ENCODE data around the gene TADA2A. TPM values are rescaled to one million over a fixed set of nuclear protein-coding genes. Genes with fewer than 3 reads are reported as not detected.
A peak's percentile ranks its signal among the peaks of the same experiment; 100 is the strongest.

Gene TADA2A
- total RNA-seq, 4 donors from 2014 or later = 11.5 to 28.1 (median 16.0) TPM

DNA sequence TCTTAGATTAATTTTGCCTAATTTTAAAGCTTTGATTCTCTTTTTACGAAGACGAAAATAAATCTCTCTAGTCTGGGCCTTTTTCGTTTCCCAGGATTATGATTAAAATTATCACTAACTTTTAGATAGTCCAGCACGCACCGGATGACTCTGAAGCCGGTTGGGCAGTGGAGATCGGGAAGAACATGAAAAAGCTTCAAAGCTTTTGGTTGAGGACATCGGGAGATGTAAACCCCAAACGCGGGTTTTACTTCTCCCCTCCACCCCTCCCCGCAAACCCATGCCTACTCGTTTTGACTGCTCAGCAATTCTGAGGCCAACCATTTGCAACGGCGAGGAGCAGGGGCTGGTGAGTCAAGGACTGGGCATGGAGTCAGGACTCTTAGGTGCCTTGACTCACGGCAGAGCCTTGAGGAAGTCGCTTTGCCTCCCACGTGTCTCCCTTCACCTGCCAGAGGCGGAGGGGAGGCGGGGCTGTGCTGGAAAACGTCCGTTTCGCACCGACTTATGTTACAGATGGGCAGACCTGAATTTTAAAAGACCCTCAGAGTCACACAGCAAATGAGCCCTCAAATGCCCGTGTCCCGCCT lies 82.0 kb downstream of the TADA2A start:
- ATAC-seq (ENCODE audit: low FRiP score) (peak; percentile 86), DNase-seq (ENCODE audit: low spot score) (peak; percentile 76)
- TF ChIP-seq, protein P1, sequence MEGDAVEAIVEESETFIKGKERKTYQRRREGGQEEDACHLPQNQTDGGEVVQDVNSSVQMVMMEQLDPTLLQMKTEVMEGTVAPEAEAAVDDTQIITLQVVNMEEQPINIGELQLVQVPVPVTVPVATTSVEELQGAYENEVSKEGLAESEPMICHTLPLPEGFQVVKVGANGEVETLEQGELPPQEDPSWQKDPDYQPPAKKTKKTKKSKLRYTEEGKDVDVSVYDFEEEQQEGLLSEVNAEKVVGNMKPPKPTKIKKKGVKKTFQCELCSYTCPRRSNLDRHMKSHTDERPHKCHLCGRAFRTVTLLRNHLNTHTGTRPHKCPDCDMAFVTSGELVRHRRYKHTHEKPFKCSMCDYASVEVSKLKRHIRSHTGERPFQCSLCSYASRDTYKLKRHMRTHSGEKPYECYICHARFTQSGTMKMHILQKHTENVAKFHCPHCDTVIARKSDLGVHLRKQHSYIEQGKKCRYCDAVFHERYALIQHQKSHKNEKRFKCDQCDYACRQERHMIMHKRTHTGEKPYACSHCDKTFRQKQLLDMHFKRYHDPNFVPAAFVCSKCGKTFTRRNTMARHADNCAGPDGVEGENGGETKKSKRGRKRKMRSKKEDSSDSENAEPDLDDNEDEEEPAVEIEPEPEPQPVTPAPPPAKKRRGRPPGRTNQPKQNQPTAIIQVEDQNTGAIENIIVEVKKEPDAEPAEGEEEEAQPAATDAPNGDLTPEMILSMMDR (IDR thresholded peaks at IDR 0.05) = no peak

DNA sequence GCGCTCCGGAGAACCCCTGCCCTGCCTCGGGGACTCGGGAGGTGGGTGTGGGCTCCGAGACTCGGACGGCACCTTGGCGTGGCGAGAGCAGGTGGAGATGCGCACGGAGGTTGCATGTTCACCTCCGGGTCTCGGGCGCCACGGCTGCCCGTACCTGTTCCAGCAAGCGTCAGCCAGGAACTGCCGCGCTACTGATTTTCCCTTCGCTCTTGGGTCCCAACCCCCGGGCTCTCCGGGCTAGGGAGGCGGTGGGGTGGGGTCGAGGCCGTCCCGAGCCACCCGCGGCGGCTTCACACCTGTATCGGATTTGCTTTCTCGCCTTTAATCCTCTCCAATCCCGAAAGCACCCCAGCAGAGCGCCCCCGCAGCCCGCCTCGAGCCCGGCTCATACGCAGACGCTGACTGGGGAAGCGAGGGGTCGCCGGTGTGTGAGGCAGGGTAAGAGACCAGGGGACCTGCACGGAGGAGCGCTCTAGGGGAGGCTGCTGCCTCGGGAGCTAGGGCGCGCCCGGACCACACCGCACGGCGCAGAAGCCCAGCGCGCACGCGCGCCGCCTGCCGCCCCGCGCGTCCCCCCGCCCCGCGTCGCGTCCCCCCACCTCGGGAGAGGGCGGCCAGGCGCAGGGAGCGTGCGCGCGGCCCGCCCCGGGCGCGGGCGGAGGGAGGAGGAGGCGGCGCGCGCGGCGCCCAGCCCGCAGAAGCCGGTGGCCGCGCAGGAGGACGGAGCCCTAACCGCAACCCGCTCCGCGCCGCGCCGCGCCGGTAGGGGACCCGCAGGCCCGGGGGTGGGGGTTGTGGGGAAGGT lies 82.7 kb downstream of the TADA2A start, which contains the start of gene DUSP14:
DUSP14 (plus strand) TSS at position 695 of the 805 bp plus-strand sequence. CDS start 22,382 bp downstream, outside the sequence.
- TF ChIP-seq, protein P1 (IDR thresholded peaks at IDR 0.05) = no peak
- DNase-seq (ENCODE audit: low spot score) (no peak), ATAC-seq (ENCODE audit: low FRiP score) (peak; percentile 57)

DNA sequence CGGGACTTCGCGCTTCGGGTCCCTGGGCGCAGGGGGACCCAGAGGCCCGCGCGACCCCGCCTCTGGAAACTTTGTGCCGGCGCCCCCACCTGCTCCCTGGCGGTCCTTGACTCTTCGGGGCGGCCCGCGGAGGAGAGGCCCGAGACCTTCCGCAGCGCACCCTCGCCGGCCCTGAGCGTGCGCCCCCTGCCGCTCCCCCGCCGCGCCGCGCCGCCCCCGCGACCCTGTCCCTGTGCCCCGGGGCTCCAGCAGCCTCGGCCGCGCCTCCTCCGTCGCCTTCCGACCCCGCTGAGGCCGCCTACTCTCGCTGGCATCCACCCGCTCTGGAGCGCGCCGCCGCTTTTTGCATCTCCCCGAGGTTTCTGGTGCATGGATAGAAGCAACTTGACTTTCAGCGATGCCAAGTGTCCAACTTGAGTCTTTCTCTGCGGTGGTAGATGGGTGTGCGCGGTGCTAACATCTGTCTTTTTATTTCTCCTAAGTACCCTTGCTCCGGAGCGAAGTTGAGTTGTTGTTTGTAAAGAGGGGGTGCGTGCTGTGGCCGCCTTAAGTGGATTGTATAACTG lies 83.4 kb downstream of the TADA2A start:
- TF ChIP-seq, protein P1 (IDR thresholded peaks at IDR 0.05) = no peak
- ATAC-seq (ENCODE audit: low FRiP score) = peak; percentile 10
- DNase-seq (ENCODE audit: low spot score) = no peak

DNA sequence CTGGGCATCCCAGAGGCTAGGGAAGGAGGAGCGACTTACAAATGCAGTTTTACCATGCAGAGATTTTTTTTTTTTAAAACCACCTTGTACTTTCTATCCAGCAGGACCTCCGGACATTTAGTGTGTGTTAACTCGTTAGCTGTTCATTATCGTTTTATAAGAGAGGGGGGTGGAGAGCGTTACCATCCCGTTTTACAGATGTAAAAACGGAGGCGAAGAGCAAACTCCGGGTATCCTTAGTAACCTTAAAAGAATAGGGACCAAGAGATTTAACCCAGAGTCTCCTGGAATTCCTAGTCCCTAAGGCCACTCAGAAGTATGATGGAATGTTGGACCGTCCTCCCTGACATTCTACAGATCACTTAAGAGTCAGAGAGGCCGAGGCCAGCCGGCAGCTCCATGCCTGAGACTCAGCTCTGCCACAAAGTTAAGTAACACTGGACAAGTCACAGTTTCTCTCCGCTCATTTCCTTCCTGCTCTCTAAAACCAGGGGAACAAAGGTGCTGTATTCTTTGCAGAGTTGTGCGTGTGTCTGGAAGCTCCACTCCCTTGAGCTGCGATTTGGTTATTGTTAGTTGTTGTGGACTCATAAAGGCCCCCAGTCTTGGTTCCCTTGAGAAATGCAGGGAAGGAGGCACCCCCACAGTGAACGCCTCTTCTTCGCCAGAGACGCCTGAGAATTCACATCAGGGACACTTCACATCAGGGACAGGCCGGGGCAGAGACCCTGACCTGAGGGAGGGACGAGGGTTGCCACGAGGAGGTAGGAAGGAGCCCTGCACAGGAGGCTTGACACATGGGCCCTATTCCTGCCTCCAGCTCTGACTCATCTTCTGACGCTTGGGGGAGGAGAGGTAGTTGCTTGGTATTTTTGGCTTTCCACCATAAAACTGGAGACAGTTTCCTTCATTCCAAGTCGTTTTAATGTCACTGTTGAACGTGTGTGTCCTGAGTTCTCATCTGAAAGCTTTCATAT lies 84.2 kb downstream of the TADA2A start:
- TF ChIP-seq, protein P1 (IDR thresholded peaks at IDR 0.05) = no peak
- DNase-seq (ENCODE audit: low spot score) = no peak
- peak; percentile 54 for ATAC-seq (ENCODE audit: low FRiP score)

DNA sequence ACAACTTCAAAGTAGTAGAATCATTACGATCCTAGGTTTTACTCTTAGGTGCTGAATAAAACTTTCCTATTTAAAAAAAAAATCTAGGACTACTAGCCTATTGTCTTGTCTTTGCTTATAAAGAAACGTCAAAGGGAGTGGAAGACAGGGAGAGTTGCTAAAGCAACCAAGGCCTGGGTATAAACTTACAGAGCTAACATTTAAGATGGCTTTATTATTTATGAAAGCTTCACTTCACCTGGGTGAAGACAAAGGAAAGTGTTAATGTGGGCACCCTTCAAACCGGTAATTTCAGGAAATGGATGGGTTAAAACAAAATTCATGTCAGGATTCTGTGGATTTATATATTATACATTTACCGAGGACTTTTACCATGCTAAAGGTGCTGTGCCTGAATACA lies 85.5 kb downstream of the TADA2A start:
- ATAC-seq (ENCODE audit: low FRiP score) (no peak), DNase-seq (ENCODE audit: low spot score) (no peak)
- TF ChIP-seq, protein P1 (IDR thresholded peaks at IDR 0.05) = no peak

DNA sequence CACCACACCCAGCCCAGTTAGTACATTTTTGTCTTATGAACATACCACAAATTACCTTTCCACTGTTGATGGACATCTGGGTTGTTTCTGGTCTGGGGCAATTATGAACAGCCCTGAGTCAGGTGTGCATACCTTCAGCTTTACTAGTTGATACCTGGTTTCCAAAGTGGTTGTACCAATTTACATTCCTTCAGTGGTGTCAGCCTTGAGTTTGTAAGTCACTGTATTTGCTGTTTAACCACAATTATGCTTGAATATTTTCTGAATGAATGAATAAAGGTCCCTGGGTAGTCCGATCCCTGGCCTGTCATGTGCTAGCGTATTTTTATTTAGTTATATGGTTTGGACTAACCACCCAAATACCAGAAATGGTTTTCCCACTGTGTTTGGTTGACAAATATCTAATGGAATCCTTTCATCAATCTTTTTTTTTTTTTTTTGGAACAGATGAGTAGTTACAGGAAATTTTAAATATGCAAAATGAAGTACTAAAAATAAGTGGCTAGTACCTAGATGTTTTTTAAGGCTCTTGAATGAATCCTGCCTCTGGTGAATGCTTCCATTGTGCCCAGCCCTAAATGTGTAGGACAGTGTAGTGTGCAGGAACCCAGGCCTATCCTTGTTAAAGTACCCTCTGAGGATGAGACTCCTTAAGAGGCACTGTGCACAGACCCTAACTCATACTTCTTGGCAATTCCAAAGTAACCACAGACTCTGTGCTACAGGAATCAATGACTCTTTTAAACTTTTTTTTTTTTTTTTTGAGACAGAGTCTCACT lies 86.8 kb downstream of the TADA2A start:
- ATAC-seq (ENCODE audit: low FRiP score) = no peak
- DNase-seq (ENCODE audit: low spot score) = no peak
- TF ChIP-seq, protein P1 (IDR thresholded peaks at IDR 0.05) = no peak
